GM21737 (cell line): ENCODE measurements around the gene GPR26.

Experiments used
- ATAC-seq: cut with Tn5 transposase; IDR thresholded peaks from one replicate; pipeline ENCODE4 v1.9.1; 2021; ENCODE audit warnings: mild to moderate bottlenecking, moderate library complexity; ENCODE audit not compliant: unreplicated experiment

The GPR26 gene

DNA sequence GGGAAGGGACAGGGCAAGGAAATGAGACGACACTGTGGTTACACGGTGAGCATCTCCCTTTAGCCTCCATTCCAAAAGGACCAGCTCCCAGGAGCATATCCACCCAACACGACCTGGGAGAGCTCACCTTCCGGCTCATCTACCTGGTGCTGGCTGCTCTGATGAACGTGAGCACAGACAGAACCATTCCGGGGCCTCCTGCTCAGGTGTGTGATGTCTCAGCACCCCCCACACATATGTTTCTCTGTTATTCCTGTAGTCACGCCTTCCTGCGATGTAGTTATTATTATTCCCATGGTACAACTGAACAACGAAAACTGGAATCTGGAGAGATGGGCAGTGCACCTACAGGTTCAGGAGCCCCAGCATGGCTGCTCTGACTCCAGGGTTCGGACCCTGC, 20.5 kb upstream of the GPR26 start:
- no peak for ATAC-seq

- no peak for ATAC-seq
Observed at GRCh38 chr10:123648595-123648994, 17.6 kb upstream of the GPR26 start.

DNA sequence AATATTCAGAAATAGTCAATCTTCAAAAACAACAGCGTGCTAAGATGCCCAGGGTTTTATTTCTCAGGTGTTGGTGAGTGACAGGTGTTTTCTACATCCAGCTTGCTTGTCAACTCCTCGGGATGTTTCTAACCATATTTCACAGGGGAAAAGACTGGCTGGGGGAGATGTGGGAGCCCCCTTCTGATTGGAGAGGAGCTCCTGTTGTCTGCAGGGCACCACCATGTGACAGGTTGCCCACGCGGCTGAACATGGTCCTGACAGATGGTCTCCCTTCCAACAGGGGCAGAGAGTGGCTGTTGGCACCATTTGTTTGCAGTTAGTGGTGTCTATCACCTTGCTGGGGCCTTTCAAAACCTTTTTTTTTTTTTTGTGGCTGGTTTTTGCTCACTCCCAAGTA, 16.5 kb upstream of the GPR26 start:
- no peak for ATAC-seq

DNA sequence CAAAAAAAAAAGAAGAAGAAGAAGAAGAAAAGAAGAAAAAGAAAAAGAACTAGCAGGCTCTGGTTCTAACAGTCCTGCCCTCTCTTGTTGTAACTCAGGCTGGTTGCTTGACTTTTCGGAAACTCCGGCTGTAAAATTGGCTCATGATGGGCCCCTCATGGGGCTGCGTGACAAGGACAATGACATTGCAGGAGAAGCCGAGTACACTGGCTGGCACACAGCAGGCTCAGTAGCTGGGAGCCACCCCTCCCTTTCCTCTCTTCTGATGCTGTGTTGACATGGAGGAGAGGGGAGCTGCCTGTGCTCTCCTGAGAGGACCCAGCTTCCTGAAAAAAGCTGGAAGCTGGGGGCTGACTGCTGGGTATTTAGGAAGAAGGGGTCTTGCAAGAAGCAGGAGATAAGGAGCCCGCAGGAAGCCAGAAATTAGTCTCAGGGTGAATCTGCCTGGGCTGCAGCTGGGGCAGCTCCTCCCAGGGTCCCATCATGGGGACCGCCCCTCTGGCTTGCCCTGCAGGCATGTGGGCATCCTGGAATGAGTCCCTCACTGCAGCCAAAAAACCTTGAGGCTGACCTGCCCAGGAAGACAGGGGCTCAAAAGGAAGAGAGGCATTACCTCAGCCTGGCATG, 14.6 kb upstream of the GPR26 start:
- no peak for ATAC-seq

DNA sequence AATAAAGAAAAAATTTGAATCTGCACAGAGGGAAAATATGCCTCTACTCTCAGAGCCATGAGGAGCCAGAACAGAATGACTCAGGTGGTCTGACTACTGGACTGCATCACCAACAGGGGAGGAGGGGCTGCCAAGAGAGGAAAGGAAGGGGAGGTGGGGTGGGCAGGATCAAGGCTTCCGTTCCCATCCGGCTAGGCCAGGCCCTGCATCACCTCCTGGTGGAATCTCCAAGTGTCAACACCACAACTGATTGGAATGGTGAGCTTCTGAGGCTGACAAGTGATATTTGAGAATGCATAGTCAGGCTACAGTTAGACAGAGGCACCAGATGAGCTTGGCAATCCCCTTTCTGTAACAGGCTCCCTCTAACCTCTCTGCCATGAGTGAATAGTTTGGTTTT, 10.4 kb upstream of the GPR26 start:
- ATAC-seq, result no peak

GRCh38 chr10:123663522-123663921, 2.6 kb upstream of the GPR26 start:
- ATAC-seq, result no peak

GRCh38 chr10:123665491-123666286, 466 bp upstream of the GPR26 start:
- ATAC-seq, result no peak

DNA sequence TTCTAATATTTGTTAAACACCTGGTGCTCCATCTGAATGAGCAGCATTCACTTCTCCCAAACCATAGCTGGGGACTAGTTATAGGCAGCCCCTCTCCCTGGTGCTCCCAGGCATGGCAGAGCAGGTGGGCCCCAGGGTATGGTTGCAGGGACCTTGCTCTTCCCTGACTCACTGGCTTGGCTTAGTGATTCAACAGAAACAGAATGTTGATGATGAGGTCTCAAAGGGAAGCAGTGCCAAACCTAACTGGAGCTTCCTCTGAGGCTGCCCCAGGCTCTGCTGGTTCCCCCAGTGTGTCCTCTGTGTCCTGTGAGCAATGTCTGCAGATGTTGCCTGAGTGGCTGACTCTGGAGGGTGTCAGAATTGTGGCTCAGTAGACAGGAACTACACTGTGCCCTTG, 3.7 kb downstream of the GPR26 start:
- no peak for ATAC-seq

DNA sequence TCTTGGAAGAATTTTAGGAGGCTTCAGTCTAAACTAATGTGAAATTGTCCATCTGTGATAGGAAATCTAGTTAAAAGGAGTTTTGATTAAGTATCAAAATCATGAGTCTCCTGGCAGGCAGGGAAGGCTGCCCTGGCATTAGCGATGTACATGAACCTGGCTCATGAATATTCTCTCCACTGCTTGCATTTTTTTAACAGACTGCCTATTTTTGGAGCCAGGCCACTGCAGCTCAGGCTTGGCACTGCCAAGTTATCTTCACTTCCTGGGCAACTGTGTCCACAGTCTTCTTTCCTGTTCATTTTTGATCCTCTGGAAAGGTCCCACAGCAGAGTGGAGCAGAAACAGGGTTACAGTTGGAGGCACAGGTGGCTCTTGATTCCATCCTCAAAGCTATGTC, 7.0 kb downstream of the GPR26 start:
- ATAC-seq, result no peak

GRCh38 chr10:123674741-123675140, 8.6 kb downstream of the GPR26 start:
- no peak for ATAC-seq

DNA sequence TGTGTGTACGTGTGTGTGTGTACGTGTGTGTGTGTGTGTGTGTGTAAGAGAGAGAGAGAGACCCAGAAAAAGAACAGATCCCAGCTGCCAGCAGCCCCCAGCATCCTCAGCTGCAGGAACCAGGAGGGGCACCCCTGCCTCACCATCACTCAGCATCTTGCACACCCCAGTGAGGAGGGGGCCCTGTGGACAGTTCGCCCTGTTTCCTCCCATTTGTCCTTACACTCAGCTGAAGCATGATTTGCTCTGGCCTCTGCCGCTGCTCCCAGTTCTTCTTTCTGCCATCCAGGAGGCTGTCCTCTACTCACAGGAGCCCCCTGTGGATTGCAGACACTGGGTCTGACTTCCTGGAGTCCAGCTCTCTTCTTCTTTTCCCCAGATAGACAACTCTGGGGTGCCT, 9.7 kb downstream of the GPR26 start:
- no peak for ATAC-seq

GRCh38 chr10:123677556-123677955, 11.4 kb downstream of the GPR26 start:
- ATAC-seq, result no peak

GRCh38 chr10:123678376-123678775, 12.2 kb downstream of the GPR26 start:
- ATAC-seq, result no peak

- no peak for ATAC-seq
Observed at GRCh38 chr10:123681285-123681684, 15.1 kb downstream of the GPR26 start.

GRCh38 chr10:123682477-123682876, 16.3 kb downstream of the GPR26 start:
- no peak for ATAC-seq

DNA sequence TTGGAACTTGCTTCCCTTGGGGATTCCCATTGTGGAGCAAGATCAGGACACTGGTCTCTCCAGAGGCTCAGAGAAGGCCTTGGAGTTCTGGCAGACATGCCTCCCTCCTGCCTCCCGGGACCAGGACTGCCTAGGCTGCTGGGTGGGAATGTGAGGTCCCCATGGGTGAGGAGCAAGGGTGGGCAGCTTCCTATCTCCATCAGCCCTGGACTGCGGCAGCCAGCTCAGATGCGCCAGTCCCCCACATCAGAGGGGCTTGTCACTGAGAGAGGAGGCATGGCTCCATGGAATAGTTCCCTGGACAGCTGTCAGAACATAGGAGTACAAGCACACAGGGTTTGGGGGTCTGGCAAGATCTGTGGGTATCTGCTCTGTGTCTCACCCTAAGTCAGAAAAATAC, 17.3 kb downstream of the GPR26 start:
- no peak for ATAC-seq

DNA sequence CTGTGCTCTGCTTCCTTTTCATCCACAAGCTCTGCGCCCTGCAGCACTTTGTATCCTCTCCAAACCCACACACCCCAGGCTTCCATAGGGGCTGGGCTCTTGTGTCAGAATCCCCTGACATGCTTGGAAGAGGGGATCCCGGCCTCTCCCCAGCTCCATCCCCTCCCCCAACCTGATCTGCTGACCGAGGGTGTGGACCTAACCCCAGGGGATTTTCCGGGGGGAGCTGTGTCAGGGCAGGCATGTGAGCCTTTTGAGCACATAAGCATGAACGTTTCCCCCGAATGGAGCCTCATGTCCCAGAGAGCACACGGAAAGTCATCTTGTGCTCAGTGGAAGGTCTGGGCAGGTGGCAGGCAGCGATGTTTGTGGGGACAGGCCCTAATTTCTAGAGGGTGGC, 17.7 kb downstream of the GPR26 start:
- no peak for ATAC-seq

DNA sequence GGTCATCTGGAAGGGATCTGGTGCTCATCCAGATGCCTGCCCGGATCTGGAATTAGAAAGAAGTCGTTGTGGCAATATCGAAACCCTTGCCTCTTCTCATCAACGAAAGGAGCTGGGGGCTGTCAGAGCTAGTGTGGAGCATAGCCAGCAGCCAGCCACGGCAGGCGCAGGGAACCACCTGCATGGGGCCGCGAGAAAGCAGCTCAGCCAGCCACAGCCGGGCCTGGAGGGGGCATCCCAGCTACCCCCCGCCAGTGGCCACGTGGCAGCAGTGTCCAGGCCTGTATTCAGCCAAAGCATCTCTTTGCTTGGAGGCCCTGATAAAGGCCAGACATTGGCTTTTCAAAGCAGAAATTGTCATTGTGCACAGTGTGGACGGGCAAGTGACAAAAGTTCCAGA, 19.1 kb downstream of the GPR26 start:
- no peak for ATAC-seq

- no peak for ATAC-seq
Observed at GRCh38 chr10:123687758-123688157, 21.6 kb downstream of the GPR26 start.

DNA sequence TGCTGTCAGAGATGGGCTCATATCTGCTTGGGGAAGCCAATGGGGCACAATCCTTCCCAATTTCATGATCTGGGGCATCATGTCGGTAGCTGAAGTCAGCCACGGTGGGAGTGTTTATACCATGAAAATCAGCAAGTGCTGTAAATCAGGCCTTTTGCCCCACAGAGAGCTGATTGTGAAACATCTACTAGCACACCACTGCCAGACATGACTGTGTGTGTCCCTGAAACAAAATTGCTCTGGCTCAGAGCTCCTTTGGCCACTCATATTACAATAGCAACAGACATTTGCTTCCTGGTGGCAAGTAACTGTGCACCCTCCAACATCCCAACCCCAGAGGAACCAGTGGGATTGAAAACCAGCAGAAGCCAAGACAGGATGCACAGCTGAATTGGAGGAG, 23.7 kb downstream of the GPR26 start:
- no peak for ATAC-seq

DNA sequence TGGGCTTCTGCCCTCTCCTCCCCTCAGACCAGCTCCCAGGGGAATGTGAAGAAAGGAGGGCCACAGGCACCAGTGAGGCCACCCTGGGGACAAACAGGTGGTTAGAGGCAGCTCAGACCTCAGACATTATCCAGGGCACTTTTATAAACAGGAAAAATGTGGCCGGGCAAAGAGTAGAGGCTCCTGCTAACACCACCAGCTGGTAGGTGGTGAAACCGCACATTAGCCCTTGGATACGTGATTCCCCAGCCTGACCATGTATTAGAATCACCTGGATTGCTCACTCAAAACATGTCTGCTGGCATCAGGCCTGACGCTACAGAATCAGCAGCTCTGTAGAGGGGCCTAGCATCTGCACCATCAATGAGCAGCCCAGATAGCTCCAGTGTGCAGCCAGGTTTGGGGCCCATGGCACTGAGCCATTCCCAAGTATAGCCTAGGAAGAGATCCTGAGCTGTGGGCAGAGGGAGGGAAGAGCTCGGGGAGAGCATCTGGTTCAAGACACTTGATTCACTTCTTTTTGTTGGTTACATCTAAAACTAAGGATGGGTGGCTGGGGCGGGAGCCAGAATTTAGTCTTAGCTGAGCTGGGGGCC, 37.1 kb downstream of the GPR26 start:
- no peak for ATAC-seq

- ATAC-seq, result no peak
Observed at GRCh38 chr10:123704076-123704475, 37.9 kb downstream of the GPR26 start.
